Panc1 (cell line): ENCODE measurements around the gene ARRDC2. TPM values are rescaled to one million over a fixed set of nuclear protein-coding genes. Genes with fewer than 3 reads are reported as not detected.

Experiments used
- ATAC-seq: fragments of 200-7000 bp; cut with Tn5 transposase; 2 replicates; pipeline ENCODE4 v1.9.1; 2020; ENCODE audit warnings: mild to moderate bottlenecking, moderate library complexity
- BruUV-seq: library from RNA; stranded (reverse); fragments of 400-500 nt; replicated peaks from 2 replicates; lab custom pipeline; 2021; lab: Mats Ljungman, UMichigan
- CTCF ChIA-PET: fragments of 300-600 bp; sonication (Branson Sonifier 250); formaldehyde crosslinking; loops from one replicate; lab custom pipeline; 2022; ENCODE audit warnings: antibody characterized with exemption; lab: Charles Lee
- POLR2A ChIA-PET: fragments of 300-600 bp; sonication (Branson Sonifier 250); formaldehyde crosslinking; loops from one replicate; lab custom pipeline; 2022; ENCODE audit warnings: antibody characterized with exemption; lab: Charles Lee
- DNase-seq: peaks from one replicate; pipeline ENCODE4 v3.0.0-alpha.2; 2010; ENCODE audit warnings: low read depth, low spot score
- H3K27ac ChIP-seq: 2 replicates; pipeline ENCODE4 v1.5.1; 2011; ENCODE audit warnings: mild to moderate bottlenecking, low read length, inconsistent platforms
- H3K27me3 ChIP-seq: fragments of 200-500 bp; sonication (Bioruptor generic); 2 replicates; pipeline ENCODE4 v1.6.0; 2014; ENCODE audit warnings: low read length, inconsistent platforms; ENCODE audit not compliant: control insufficient read depth, insufficient read depth
- H3K36me3 ChIP-seq: fragments of 200-500 bp; sonication (Bioruptor generic); 2 replicates; pipeline ENCODE4 v1.5.1; 2014; ENCODE audit warnings: inconsistent platforms, mild to moderate bottlenecking, low read length, moderate library complexity; ENCODE audit not compliant: control insufficient read depth, insufficient read depth
- H3K4me1 ChIP-seq: 2 replicates; pipeline ENCODE4 v1.5.1; 2011; ENCODE audit warnings: inconsistent platforms, mild to moderate bottlenecking, low read length, moderate library complexity; ENCODE audit not compliant: control insufficient read depth, insufficient read depth
- H3K4me3 ChIP-seq, 2 experiments: 2 replicates each; pipeline ENCODE4 v1.5.1; 2011 to 2012; ENCODE audit warnings: low read depth in 2 of 2, low read length in 2 of 2, mild to moderate bottlenecking in 2 of 2, inconsistent platforms in 1 of 2, moderate library complexity in 1 of 2
- H3K9me3 ChIP-seq: fragments of 200-500 bp; sonication (Bioruptor generic); 2 replicates; pipeline ENCODE4 v1.5.1; 2014; ENCODE audit warnings: low read depth, mild to moderate bottlenecking, inconsistent platforms, low read length, moderate library complexity; ENCODE audit not compliant: control insufficient read depth, insufficient read depth
- CTCF ChIP-seq: fragments of 450-650 bp; IDR thresholded peaks from 2 replicates; pipeline ENCODE4 v1.5.1; 2017; ENCODE audit warnings: mild to moderate bottlenecking
- POLR2AphosphoS5 ChIP-seq: IDR thresholded peaks from 2 replicates; pipeline ENCODE4 v1.6.1; 2012; ENCODE audit warnings: mild to moderate bottlenecking, low read depth, low read length, moderate library complexity
- REST ChIP-seq, 2 experiments: IDR thresholded peaks; 2 replicates each; pipeline ENCODE4 v1.6.1; 2011 to 2012; ENCODE audit warnings: low read depth in 2 of 2, control low read depth in 1 of 2, low read length in 1 of 2, mild to moderate bottlenecking in 1 of 2, moderate library complexity in 1 of 2; ENCODE audit not compliant: insufficient read depth in 1 of 2
- SIN3A ChIP-seq: IDR thresholded peaks from 2 replicates; pipeline ENCODE4 v1.6.1; 2012; ENCODE audit warnings: low read depth, mild to moderate bottlenecking, low read length, moderate library complexity, borderline replicate concordance; ENCODE audit not compliant: insufficient read depth
- TCF7L2 ChIP-seq: IDR thresholded peaks from 2 replicates; pipeline ENCODE4 v1.6.1; 2011; ENCODE audit warnings: mild to moderate bottlenecking, low read depth, low read length, inconsistent platforms
- in situ Hi-C: cut with HindIII; loops from 2 replicates; pipeline ENCODE4 v1.10.0; 2016; ENCODE audit warnings: low sequenced_read_pairs, low pct_unique_long_range_greater_than_20kb
- intact Hi-C: fragments of 100-400 bp; cut with micrococcal nuclease; formaldehyde crosslinking; loops from one replicate; pipeline ENCODE4 v1.10.0; 2022; ENCODE audit not compliant: unreplicated experiment
- total RNA-seq: library from RNA; stranded (reverse); gene quantifications from one replicate; pipeline ENCODE4 v1.2.1, GENCODE V29; 2021; ENCODE audit not compliant: unreplicated experiment

ARRDC2 gene
- total RNA-seq, 1 experiment from 2014 or later = 21.4 TPM

DNA sequence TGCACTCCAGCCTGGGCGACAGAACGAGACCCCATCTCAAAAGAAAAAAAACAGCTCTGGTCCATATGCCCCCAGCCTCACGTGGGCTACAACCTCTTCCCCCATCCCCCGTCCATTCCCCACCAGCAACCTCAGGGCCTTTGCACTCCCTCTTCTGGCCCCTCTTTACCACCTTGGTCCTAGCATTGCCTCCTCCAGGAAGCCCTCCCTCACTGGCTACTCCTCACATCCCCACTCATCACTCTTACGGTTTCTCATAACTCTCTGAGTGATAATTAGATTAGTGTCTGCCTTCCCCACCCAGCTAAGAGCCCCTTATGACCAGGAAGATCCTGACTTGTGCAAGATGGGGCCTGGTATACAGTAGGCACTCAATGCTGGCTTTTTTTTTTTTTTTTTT lies 48.0 kb downstream of the ARRDC2 start:
- Histone ChIP-seq H3K27me3 (no peaks in the 10 kb centered on the region), H3K36me3 (no peaks in the 10 kb centered on the region), H3K9me3 (no peaks in the 10 kb centered on the region), H3K27ac (no peak overlapping the region), H3K4me1 (0 out of 2 replicates have a peak, but pooled peaks cover 5% of the 10 kb centered on the region), H3K4me3 (no peak overlapping the region)
- POLR2A ChIA-PET = no interaction called here
- CTCF ChIA-PET = interaction anchor here (0.6 kb wide), 2 partner anchors 40 to 331 kb away, joined by 3 to 8 read pairs; no protein-coding TSS in a partner anchor
- TF ChIP-seq REST (IDR thresholded peaks at IDR 0.05; ENCODE audit: insufficient read depth in 1 of 2, low read depth in 2 of 2, low read length in 1 of 2) = no peak
- TF ChIP-seq SIN3A = no peak
- TF ChIP-seq POLR2AphosphoS5 = no peak
- TF ChIP-seq TCF7L2 = no peak
- no TSS peak for BruUV-seq
- ATAC-seq = no peak
- intact Hi-C loops = no loop called here
- no peak for DNase-seq
- in situ Hi-C loops = no loop called here

GRCh38 chr19:18057557-18057956 lies 49.6 kb downstream of the ARRDC2 start:
- Histone ChIP-seq H3K27ac (peak overlapping the region; percentile 80), H3K9me3 (no peaks in the 10 kb centered on the region), H3K4me1 (no peaks in the 10 kb centered on the region), H3K36me3 (no peaks in the 10 kb centered on the region), H3K27me3 (no peaks in the 10 kb centered on the region), H3K4me3 (no peak overlapping the region)
- CTCF ChIA-PET = no interaction called here
- DNase-seq (no peak), ATAC-seq (no peak)
- TF ChIP-seq POLR2AphosphoS5 = no peak
- in situ Hi-C loops = no loop called here
- POLR2A ChIA-PET = no interaction called here
- intact Hi-C loops = no loop called here
- BruUV-seq = no TSS peak

DNA sequence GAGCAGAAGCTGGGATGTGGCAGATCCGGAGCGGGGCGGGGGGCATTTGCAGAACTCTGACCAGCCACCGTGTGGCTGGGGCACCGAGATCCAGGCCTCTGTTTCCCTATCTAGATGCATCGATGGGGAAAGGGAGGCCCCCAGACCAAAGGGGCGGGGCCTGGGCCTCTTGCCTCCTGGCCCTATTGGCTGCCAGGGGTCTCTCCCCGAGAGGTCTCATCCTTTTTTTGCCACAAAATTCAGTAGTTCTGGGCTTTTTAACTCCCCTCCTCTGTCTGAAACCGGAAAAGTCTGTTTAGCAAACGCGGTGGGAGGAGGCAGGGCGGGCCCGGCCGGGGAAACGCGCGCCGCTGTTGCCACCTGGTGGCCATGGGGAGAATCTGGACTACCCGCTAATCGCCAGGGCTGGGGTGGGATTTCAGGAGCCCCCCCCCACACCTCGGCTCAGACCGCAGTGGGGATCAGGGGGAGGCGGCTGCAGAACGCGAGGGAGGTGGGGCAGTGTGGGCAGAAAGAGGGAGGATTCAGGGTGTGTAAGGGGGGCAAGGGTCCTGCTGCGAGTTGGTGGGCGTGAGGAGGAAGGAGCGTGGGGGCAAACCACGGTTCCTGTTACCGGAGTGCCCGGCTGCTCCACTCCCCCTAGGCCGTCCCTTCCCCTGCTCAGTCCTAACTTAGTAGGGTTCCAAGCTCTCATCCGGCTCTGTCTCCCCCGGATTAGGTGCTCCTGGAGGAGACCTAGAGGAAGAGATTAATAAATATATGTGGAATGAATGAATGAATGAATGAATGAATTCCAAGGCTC lies 50.4 kb downstream of the ARRDC2 start:
- Histone ChIP-seq H3K9me3 (no peaks in the 10 kb centered on the region), H3K27ac (peak overlapping the region; percentile 80), H3K36me3 (no peaks in the 10 kb centered on the region), H3K27me3 (no peaks in the 10 kb centered on the region), H3K4me3 (peak overlapping the region in 1 of 2 experiments; percentile 23; a peak in 2 of 4 replicates), H3K4me1 (no peaks in the 10 kb centered on the region)
- intact Hi-C loops (loop anchor here (1.0 kb wide), 1 partner anchor 51 kb away; no protein-coding TSS in a partner anchor), in situ Hi-C loops (no loop called here)
- ATAC-seq (peak; percentile 86), DNase-seq (no peak)
- ChIA-PET POLR2A (no interaction called here), CTCF (no interaction called here)
- BruUV-seq = no TSS peak
- TF ChIP-seq SIN3A (no peak), CTCF (peak; percentile 87), TCF7L2 (no peak), REST (IDR thresholded peaks at IDR 0.05; ENCODE audit: insufficient read depth in 1 of 2, low read depth in 2 of 2, low read length in 1 of 2) (no peak), POLR2AphosphoS5 (no peak)
